Embryonic facial prominence (tissue), 1 donor: ENCODE data around the gene DPP10.
"Not testable (repeated sequence)": the region's sequence is repeated elsewhere in the genome, so short reads cannot be mapped to it uniquely, and the experiment has no call there.

Source experiments
- DNase-seq: peaks from one replicate; pipeline ENCODE4 v3.0.0-alpha.2; 2016; ENCODE audit errors: extremely low spot score

The DPP10 gene

DNA sequence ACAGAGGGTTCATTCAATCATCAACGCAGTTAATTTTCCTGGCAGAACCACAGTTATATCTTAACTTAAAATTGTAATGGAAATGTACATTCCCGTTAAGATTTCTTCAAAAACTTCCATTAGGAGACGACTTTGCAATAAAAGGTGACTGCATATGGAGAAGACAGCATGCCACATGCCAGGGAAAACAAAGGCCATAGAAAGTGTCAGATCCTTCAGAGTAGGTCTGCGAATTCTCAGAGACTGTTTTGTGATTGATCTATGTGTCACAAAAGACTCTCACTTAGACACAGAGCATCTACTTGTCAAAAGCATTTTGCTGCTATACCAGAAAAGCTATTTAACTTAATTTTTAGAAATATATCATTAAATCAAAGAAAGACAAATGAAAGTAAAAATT, 274.6 kb downstream of the DPP10 start:
- DNase-seq: no peak

DNA sequence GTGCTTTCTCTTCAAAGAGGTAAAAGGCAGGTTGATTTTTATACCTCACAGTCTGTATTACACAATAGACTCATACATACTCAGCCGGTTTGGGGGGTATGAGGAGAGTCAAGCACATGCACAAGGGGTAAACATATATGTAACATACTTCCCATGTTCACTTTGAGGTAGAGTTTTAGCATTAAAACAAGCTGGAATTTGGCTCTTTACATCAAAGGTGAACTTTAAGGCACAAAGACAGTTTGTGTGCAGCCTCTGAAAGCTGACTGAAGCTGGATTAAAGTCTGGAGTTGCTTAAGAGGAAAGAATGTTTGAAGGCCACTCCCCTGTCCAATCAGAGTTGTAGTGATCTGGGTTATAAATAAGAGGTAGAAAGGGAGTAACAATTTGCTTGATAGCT, 282.0 kb downstream of the DPP10 start:
- no peak for DNase-seq

DNA sequence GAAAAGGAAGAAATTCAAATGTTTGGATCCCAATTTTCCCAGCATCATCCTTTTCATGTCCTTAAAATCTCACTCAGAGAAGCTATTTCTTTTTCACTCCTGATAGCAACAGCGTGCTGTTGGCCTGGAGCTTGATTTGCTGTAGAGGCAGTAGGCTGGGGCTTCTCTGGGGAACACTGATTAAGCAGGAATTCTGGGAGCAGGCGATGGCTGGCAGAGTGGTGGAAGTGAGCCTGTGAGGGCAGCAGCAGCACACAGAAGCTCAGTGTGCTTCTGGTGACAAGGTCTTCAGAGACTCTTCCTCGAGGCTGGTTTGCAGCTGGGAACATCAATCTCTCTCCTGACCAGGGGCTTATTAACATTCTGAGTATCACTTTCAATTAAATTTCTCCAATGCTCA, 284.6 kb downstream of the DPP10 start:
- no peak for DNase-seq

DNA sequence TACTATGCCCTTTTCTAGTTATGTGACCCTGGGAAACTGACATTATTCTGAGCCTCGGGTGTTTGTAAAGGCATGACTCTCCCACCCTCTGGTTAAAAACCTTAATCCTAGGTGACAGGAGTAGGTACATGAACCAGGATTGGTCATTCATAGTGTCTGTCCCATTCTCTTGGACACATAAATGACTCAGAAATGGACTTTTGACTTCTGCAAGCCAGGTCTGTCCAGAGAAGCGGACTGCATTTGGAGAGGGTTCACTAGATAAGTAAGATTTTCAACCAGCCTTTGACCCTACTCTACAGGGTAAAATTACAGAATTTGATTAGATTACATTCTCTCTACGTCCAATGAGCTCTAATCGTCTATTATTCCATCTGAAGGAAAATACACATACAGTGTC, 285.9 kb downstream of the DPP10 start:
- no peak for DNase-seq

DNA sequence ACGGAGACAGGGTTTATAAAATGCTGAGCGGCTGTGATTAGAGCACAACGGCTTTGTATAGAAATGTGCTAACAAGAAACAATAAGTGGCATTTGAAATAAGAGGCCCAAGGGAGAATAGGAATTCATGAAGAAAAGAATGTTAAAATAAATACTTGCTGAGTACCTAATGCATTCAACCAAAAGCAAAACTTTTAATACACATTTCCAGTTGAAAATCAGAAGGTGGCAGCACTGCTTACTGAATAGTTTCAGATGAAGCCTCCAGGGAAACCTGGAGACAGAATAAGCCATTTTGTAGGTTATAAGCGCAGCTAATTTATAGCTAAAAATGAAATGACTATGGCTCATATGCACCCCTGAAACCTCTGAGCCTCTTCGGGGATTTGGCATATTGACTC, 286.6 kb downstream of the DPP10 start:
- peak; percentile 6 for DNase-seq

DNA sequence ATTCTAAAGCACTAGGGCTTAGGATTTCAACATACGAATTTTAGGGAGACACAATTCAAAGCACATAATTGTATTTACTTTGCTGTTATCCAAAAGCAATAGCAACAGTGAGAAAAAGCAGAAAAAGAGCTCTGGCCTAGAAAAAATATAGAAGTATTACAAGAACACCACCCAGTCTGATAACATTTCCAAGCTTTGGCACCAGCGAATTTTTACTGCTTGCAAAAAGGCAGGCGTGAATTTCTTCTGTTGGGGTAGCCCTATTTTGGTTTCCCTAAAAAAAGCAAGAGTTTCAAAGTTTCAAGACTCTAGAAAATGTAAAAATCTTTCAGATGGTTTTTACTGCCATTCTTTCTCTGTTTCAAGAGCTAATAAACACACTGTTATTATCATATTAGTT, 292.7 kb downstream of the DPP10 start:
- DNase-seq: no peak

DNA sequence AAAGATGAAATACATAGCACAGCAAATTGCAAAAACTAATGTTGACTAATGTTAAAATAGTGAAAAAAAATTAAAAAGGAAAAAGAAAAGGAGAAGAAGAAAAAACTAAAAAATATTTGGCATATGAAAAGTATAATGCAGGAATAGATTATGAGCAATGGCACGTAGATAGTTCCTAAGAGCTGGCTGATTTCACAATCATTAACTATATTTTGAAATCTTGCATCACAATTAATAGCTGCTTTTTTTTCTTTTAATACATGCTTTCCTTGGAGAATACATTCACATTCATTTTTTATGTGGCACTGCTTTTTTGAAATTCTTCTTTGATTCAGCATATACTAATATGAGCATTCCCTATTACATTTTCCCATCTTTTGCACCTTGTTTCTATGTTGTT, 299.8 kb downstream of the DPP10 start:
- DNase-seq: no peak

DNA sequence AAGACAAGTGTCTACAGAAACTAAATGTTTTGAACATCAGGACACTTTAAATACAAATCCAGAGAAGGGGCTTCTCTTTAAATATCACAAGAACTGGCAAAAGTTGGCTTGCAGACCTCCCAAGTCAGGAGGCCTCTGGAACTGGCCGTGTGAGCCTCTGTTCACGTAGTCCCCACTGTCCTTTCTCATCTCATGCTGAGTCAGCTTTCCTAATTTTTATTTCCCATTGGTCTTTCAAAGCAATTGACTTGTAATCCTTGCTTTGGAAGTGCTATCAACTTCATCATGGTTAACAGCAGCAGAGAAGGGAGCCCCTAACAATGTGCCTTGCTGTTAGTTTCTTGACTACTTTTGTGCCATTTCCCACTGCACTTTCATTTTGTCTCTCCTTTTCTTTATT, 303.3 kb downstream of the DPP10 start:
- no peak for DNase-seq

DNA sequence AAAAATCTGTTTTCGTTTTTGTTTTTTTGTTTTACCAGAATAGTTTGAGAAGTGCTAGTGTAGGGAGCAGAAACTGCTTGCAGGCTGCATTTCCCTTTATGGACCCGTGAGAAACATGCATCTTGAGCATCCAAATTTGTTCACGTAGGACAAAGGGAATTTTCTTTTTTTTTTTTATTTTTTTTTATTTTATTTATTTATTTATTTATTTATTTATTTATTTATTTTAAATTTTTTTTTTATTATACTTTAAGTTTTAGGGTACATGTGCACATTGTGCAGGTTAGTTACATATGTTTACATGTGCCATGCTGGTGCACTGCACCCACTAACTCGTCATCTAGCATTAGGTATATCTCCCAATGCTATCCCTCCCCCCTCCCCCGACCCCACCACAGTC, 305.7 kb downstream of the DPP10 start:
- not testable (repeated sequence) for DNase-seq

DNA sequence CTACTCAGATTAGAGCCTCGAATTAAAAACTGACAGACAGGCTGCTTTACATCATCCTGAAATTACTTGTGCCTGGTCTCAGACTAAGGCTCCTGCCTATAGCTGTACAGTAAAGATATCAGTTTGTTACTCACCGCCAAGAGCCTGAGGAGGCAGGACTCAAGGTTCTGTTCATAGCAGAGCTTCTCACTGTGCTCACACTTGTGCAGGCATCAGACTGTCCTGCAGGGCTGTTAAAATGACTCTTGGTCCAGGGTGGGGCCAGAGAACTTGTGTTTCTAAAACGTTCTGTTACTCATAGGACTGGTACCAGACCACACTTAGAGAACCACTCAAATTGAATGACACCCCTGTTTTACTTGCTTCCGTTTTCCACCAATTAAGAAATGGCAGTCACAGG, 310.0 kb downstream of the DPP10 start:
- DNase-seq: no peak

DNA sequence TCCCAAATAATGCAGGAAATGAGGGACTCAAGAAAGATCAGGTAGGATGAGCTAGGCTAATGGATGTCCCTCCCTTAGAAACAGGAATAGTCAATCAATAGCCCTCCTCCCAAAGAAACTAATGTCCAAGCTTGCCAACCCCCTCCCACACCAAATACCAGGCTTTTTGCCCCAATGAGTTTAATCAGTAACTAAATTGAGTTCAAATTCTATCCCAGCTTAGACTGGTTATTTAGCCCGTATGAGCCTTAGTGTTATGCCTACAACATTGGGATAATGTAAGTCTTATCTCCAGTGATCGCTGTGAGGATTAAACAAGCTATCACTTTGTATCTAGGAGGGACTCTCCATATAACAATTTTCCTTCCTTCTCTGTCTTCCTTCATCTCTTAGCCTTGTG, 310.7 kb downstream of the DPP10 start:
- no peak for DNase-seq

DNA sequence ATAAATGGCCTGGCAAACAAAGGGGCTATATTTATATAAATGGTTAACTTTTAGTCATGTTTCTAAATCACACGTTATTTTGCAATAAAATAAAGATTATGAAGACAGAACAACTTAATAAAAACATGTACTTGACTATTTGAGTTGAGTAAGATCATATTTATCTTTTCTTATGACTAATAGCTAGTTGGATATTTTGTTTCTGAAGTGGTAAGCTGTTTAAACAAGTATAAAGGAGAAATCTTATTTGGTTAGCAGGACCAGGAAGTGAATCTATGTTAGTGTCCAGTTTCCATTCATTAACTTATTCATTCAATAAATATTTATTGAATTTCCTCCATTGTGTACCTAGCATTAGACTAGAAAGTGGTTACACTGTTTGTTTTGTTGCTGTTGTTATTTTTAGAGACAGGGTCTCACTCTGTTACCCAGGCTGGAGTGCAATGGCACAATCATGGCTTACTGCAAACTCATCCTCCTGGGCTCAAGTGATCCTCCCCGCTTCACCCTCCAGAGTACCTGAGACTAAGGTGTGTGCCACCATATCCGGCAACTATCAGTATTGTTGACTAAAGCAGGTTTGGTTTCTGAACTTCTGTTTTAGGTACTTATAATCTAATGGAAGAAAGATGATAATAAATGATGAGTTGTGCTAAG, 312.6 kb downstream of the DPP10 start:
- DNase-seq: no peak

DNA sequence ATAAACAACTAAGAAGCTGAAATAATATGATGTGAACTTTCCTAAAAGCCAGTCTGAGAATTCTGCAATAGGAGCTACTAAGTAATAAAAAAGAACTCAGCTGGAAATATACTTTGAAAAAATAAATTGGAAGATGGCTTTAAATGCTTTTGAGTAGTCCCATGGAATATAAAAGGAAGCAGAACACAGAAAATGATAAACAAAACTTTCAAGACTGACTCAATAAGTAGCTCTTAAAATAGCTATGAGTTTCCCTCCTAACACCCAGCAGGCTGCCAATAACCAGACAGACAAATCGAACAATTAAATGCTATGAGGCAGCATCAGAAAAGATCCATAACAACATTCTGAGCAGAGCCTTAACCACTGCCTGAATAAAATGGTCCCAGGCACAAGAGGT, 319.9 kb downstream of the DPP10 start:
- no peak for DNase-seq

DNA sequence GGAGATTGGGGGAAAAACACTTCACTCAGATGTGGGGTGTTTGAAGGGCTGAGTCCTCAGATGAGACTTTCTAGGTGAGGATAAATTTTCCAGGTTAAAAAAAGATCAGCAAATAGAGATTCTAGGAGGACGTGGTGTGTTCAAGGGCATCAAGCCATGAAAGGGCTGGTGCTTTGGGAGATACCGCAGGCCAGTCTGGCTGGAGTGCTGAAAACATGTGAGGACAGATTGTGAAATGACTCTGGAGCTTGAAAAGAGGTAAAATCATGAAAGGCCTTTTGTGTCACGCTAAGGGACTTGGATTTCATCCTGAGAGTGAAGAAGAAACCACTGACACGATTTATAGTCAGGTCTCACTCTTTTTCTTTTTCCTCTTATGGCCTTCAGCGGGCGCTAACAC, 320.5 kb downstream of the DPP10 start:
- DNase-seq: no peak

DNA sequence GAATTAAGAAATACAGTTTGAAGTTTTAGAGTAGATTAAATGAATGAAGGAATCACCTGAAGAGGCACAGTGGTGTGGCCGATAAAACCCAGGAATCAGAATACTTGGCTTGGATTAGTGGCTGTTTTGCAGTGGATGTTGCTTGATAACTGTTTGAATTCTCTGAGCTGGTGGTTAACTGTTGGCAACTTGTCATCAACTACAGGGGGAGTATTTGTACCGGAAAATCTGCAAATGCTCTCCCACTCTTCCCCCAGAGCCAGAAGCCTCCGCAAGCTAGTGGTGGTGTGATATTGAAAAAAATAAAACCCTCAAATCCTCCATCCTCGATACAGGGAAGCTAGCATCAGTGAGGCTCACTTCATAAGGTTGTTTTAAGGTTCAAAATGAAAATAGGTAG, 326.7 kb downstream of the DPP10 start:
- DNase-seq: no peak

DNA sequence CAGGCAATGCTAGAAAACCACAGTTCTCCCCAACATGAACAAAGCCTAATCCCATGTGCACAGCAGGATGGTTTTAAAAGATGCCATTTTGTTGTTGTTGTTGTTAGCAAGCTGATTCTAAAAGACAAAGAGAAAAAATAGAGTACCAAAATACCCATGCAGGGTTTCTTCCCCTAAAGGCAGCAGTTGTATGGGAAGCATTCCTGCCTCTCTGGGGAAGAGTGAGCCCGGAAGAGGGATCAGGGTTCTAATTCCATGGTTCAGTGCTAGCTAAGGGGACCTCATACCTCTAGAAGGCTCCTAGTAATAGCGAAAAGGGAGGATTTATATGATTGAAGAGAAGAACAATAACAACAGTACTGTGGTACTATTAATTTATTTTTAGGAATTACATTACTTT, 327.6 kb downstream of the DPP10 start:
- DNase-seq: no peak

DNA sequence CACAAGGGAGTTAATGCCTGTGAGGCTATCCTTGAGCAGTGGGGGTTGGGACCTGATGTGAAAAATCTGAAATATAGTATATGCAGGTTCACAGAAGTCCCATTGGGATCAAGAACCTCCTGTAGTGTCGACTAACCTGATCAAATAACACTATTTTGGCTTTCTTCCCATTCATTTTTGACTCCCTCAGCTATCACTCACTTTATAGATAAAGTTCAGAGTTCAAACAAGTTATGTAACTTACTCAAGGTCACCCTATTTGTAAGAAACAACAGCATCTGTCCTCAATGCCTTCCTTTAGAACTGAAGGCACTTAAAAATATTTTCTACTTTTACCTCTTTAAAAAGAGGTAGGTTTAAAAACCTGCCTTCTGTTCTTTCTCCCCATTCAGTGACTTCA, 341.6 kb downstream of the DPP10 start:
- DNase-seq: no peak

DNA sequence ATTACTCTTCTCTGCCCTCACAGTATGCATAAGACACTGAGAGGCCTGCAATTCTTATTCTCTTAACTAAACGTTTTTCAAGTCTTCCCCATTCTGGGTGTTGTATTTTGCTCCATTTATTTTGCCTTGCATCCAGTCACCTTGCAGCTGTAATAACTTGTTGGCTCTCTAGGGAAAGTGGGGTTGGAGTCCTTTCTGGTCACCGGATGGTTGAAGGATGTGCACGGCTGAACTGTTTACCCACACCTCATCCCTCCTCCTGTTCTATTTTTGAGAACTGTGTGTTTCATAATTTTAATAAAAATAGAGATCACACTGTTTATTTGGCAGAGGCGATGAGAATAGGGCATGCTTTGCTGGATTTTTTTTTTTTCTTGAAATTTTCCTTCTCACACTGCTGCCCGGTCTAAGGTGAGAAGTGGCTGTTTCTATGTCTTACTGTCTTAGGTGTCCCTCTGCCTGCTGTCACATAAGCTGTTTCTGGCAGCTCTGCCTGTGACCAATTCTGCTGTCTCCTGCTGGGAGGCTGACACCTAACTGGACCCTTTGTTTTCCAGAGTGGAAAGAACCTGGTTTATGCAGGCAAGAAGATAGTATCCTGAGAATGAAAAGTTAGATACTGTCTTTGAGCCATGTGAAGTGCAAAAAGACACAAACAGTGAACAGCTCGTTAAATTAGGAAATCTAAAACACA, 342.6 kb downstream of the DPP10 start:
- no peak for DNase-seq

DNA sequence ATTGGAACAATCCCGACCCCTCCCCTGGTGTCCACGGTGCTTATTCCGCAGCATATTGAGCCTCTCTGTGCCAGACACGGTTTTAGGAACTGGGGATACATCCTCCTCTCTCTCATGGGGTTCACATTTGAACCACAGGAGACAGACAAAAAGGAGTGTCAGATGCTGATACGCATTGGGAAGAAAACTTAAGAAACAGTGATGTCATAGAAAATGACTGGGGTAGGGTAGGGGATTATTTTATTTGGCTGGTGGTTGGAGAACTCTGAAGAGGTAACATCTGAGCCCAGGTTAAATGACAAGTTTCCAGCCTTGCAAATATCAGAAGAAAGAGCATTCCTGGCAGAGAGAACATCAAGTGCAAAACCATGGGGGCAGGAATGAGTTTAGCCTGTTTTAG, 344.5 kb downstream of the DPP10 start:
- DNase-seq: no peak

DNA sequence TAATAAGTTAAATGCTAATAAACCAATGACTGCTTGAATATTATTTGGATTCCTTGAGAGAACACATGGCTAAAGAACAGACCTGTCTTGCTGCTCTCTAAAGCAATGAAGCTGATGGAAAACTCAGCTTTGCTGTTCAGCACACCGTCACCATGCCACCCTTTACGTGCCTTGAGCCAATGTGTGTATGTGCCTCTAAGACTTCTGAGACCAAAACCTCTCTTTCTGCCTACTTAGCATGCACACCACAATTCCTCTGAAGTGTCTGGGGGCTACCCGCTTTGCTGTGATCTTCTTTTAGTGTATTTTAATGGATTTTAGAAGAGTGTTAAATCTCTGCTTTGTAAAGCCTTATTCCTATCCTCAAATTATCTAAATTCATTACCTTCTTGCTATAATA, 345.0 kb downstream of the DPP10 start:
- DNase-seq: no peak

DNA sequence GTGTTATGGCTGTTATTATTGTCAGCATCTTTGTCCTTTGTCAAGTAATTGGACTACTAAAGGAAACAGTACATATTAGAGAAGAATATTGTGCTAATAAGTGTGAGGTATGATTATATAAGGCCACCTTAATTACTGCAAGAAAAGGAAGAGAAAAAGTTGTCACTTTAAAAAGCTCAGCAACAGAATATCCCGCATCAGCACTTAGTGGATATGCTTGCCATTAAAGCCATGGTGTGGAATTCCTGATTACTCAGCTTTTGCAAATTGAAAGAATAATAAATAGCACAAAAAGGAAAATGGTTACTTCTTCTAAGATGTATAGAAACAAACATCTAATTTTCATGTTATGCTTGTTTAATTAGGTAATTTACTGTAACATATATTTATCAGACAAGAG, 347.5 kb downstream of the DPP10 start:
- no peak for DNase-seq

DNA sequence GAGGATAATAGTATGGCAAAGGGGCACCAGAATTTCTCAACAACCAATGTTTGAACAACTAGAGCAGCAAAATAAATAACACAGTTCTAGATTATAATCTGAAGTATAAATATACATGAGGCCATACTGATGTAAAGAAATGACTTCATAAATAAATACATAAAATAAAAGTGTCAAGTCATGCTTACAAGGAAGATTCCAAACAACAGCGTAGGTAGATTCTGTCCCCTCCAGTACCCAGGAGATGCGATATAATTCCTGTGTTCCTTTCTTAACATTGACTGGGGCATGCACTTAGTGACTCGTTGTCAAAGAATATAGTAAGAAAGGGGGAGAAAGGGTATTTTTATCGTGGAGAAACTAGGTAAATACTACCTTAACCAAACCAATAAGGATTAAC, 355.1 kb downstream of the DPP10 start:
- DNase-seq: no peak

DNA sequence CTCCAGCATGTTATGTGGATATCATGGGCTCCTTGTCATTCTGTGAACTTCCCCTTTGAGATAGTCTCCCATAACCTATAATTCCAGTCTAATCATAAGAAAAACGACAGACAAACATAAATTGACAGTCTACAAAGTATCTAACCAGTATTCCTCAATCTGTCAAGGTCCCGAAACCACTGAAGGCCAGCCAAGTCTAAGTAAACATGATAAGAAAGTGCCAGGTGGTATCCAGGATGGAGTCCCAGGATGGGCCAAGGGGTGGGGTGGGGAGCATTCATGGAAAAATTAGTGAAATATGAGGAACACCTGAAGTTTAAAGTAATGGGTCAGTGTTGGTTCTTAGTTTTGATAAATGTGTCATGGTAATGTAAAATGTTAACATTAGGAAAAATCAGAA, 355.5 kb downstream of the DPP10 start:
- no peak for DNase-seq

DNA sequence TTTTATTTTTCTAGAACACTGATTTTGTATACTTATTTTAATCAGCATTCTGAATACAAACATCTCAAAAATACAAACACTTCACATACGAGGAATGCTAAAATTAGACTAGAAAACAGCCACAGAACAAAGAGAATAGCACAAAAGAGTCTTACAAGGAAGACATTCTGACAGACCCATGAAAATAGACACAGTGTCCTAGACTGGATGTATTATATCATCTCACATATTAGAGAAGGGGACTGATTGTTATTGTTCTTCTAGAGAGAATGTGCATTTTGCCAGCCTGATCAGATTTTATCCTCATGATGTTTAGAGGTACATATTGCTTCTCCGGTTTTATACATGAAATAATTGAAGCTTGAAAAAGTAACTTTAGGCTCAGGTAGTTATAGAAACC, 357.9 kb downstream of the DPP10 start:
- DNase-seq: no peak
